Activated CD4-positive, CD25-positive, alpha-beta regulatory T cell (primary cell): ENCODE data around the gene FFAR4.
"Not testable (repeated sequence)": the region's sequence is repeated elsewhere in the genome, so short reads cannot be mapped to it uniquely, and the experiment has no call there.

Experiments used
- DNase-seq, 4 experiments: peaks; one replicate each; lab custom pipeline; 2025; lab: John Stamatoyannopoulos, UW

The FFAR4 gene

DNA sequence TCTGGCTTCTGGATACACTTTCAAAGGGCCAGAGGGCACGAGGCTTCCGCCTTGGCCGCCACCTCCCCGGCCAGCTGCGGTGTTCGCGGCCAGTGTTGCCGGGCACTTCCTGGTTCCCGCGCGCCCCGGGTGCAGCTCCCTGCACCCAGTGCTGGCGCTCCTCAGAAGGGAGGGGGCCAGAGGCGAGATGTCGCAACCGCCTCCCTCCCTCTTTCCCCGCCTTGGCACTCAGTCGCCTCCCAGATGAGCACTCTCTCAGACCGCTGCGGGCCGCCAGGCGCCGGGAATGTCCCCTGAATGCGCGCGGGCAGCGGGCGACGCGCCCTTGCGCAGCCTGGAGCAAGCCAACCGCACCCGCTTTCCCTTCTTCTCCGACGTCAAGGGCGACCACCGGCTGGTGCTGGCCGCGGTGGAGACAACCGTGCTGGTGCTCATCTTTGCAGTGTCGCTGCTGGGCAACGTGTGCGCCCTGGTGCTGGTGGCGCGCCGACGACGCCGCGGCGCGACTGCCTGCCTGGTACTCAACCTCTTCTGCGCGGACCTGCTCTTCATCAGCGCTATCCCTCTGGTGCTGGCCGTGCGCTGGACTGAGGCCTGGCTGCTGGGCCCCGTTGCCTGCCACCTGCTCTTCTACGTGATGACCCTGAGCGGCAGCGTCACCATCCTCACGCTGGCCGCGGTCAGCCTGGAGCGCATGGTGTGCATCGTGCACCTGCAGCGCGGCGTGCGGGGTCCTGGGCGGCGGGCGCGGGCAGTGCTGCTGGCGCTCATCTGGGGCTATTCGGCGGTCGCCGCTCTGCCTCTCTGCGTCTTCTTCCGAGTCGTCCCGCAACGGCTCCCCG is at the start of gene FFAR4:
Gene FFAR4 (plus strand): TSS at position 231 of the 842 bp plus-strand sequence. CDS start 56 bp downstream, at position 287.
- DNase-seq, result no peak

DNA sequence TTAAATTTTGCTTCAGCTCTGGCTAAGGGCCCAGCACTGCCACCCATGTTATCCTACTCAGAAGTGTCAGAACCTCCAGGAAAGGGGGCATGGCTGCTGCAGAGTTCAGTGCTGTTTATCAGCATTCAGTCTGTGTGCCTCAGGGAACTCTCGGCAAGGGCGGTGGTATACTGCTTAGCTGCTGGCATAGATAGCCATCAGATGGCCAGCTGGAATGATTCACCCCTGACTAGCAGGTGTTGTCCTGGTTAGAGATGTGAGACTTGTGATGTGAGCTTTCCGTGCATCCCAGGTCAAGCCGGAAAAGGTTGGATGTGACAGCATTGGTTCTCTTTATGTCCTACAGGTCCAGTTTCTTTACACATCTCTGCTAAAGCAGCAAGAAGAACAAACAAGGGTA is 47.9 kb upstream of the FFAR4 start:
- DNase-seq, result no peak

DNA sequence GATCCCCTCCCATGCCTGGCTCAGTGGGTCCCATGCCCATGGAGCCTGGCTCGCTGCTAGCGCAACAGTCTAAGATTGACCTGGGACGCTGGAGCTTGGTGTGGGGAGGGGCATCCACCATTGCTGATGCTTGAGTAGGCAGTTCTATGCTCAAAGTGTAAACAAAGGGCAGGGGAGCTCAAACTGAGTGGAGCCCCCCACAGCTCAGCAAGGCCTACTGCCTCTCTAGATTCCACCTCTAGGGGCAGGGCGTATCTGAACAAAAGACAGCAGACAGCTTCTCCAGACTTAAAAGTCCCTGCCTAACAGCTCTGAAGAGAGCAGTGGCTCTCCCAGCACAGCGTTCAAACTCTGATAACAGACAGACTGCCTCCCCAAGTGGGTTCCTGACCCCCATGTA is 31.2 kb upstream of the FFAR4 start:
- no peak for DNase-seq

DNA sequence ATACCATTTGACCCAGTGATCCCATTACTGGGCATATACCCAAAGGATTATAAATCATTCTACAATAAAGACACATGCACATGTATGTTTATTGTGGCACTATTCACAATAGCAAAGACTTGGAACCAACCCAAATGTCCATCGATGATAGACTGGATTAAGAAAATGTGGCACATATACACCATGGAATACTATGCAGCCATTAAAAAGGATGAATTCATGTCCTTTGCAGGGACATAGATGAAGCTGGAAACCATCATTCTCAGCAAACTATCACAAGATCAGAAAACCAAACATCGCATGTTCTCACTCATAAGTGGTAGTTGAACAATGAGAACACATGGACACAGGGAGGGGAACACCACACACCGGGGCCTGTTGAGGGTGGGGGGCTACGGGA is 25.6 kb upstream of the FFAR4 start:
- not testable (repeated sequence) for DNase-seq

DNA sequence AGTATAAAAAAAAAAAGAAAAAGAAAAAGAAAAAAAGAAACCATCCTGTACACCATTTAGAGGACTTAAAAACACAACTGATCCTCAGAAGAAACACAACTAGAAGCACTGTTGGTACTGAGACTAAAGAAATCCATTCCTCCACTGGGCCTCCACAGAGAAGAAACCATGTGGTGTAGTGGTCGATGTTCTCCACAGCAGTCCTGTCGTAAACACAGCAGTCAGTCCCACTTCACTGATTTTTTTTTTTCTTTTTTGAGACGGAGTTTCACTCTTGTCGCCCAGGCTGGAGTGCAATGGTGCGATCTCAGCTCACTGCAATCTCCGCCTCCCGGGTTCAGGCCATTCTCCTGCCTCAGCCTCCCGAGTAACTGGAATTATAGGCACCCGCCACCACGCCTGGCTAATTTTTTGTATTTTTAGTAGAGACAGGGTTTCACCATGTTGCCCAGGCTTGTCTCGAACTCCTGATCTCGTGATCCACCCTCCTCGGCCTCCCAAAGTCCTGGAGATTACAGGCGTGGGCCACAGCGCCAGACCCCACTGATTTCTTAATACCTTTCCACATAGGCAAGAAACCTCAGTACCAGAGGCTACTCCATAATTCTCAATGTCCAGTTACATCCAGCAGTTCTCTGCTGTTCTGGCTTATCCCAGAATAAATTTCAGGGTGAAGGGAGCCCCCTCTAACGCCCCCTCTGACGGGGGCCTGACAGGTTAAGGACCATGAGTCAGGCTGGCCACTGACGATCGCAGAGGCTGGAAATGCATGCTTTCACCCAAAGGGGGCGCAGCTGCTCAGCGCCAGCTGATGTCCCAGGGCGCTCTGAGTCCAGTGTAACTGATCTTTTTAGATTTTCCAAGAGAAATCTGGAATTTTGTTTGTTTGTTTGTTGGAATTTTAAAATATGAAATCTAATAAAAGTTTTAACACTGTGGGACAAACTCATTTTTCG is 24.8 kb upstream of the FFAR4 start:
- no peak for DNase-seq

DNA sequence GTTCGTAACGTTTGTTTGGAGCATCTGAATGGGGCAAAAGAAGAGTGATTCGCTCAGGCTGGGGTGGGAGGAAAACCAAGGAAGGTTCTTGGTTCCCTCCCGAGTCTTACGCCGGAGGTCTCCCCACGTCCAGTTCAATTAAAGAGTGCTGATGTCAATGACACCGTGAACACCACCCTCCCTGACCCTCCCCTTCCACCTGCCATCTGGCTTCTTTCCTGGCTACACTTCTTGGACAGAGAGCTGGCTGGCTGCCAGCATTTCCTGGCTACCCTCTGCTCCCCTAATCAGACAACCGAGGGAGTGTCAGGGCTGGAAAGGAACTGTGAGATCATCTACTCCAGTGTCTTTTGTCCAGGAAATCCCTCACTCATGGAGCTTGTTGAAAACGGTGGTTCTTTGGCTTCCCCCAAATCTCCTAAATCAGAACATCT is 24.1 kb upstream of the FFAR4 start:
- no peak for DNase-seq

DNA sequence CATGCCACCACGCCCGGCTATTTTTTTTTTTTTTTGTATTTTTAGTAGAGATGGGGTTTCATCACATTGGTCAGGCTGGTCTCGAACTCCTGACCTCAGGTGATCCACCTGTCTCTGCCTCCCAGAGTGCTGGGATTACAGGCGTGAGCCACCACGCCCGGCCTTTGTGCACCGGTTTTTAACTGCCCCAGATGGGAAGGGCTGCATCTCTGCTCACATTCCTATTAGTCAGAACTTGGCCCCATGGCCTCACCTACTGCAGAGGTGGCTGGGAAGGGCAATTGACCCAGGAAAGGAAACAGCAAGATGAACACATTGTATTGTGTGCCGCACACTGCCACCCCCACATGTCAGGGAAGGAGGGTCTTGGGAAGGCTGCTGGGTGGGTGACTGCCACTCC is 19.5 kb upstream of the FFAR4 start:
- not testable (repeated sequence) for DNase-seq

DNA sequence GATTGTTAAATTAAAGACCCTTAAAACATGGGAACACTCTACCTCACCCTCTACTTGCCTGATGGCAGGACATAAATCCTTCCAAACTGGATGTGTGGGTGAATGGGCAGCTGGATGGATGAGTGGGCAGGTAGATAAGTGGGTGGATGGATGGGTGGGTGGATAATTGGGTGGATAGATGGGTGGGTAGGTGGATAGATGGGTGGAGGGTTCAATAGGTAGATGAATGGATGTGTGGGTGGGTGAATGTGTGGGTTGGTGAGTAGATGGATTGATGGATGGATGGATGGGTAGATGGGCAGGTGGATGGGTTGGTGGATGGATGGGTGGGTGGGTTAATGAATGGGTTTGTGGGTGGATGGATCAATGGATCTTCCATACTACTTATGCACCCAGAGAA is 18.9 kb upstream of the FFAR4 start:
- no peak for DNase-seq

DNA sequence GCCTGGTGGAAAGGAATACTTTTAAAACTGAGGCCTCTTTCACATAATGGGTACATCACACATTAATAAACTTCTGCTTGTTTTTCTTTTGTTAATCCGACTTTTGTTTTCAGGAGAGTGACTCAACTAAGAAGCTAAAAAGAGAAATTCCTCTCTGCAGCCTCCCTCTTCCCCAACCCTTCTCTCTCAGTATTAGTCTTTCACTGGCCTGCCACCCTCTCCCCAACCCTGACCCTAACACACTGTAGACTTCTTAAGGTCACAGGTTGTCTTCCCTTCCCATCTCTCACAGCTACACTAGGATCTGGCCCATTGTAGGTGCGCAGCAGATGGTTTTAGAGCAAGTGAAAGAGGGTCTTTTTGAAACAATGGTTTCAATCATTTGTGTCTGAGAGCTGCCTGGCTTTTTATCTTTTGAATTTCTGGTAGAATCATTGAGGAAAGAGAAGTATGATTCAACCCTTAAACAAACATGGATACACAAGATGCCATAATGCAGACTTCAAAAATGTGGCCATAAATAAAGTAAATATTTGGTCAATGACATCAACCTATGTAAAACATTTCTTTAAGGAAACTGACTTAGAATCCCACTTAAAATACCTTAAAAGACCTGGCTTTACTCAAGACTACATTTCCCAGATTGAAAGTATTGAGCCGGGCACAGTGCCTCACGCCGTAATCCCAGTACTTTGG is 17.9 kb upstream of the FFAR4 start:
- DNase-seq, result no peak

DNA sequence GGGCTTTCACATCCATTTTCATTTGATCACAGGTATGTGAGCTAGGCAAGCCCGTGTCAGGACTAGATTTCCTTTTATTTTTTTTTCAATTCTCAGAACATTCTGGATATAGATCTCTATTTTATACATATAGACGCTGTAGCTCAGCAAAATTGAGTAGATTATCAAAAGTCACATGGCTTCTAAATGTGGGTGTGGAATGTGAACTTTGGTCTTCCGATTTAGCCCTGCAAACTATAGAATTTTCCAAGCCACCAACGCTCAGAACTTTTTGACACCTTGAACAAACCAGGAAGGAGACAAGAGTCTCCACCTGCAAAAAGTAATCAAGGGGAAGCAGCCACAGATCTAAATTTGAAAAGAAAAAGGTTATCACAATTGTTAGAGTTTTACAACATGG is 15.9 kb upstream of the FFAR4 start:
- DNase-seq, result no peak

DNA sequence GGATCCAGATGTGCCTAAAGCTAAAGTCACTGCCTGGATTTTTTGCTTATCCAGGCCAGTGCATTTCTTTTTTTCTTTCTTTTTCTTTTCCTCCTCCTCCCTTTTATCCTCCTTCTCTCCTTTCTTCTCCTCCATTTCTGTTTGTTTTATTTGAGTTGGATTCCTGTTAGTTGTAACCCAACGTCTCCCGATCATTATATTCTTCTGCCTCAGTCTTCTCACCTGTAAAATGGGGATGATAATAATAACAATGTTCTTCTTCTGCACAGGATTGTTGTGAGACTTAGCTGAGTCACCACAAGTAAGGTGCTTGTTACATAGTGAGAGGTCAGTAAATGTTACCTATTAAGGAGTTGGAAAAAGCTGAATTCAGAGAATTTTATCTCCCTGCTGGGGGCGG is 13.7 kb upstream of the FFAR4 start:
- no peak for DNase-seq

DNA sequence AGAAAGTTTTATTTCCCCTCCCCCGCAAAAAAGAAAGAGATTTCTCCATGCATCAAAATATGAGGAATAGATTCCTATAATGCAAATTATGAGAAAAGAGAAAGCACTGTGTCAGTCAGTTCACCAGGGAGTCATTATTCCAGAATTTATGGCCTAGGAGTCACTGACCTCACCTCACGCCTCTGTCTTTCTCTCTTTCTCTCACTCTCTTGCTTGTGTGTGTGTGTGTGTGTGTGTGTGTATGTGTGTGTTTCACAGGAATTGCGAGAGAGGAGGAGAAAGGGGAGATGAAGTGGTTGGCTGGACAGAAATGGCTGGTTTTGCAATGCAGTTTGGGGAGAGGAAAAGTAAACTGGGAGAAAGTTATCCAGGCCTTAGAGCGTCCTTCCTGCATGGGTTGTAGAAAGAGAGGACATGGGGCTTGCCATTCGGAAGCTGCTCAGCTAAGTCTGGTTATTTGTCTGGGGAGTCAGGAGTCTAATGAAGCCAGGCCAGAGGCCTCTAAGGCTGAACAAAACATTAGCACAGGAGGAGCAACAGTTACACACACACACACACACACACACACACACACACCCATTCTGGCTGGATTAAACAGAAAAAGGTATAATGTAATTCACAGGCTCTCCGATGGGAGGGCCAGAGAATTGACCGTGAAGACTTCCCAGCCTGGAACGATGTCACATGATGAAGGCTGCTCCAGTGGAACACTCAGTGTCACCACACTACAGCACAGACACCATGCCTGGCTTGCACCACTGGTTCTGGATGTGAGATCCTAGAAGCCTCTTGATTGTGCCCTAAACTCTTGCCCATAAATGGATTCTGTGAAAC is 12.8 kb upstream of the FFAR4 start:
- DNase-seq, result no peak

DNA sequence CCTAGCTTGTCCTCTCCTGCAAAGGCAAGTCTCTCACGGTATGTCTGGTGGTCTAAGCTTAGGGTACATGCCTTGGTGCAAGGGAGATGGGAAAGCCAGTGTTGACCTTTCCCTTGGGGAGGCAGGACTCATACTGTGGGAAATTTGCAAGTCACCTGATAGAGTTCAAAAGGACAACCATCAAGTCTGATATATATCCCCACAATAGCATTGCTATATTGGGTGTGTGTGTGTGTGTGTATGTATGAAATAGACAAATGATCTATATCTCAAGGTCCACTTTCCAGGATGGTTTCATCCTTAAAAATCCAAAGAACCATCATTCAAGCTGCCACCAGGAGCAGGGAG is 12.2 kb upstream of the FFAR4 start:
- no peak for DNase-seq

DNA sequence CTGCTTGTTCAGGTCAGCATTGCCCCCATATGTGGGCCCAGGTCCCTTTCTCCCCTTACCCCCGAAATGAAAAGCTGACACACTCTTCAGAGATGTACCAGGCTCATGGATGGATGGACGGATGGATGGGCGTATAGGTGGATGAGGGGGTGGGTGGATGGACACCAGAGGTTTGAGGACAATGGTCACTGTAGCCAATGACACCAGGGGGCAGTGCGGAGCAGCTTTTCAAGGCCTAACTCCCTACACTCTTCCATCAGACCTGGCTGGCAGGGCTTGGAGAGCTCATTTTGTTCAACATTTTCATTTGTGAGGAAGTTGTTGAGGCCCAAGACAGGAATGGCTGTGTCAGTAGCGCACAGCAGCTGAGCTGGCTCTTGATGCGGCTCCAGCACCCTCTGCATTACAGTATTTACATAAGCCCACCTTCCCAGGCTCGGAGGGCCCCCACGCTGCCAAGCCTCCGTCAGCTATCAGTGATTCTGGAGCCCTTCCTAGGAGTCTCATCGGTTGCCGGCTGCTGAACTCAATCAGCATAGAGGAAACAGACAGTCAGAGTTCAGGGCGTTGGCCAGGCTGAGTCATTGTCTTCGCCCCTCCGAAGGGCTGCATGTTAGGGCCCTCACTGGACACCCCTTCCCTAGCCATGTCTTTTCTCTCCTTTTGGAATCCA is 11.6 kb upstream of the FFAR4 start:
- peak in 1 of 4 experiments; percentile 23 for DNase-seq

DNA sequence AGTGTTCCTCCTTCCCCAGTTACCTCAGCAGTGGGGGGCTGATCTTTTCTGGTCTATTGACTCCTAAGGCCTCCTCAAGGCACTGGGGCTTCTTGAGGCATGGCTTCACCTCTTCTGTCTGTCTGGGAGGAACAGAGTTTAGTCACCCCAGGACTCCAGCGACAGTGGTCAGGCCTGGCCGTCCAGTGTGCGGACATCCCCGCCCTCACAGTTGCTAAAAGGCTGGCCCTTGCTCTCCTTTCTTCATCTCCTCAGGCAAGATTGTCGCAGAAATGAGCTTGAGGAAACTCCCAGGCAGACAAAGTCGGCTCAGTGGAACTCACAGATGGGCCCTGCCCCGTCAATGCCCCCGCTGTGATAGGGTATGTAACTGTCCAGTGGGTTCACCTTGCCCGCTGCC is 7.0 kb upstream of the FFAR4 start:
- DNase-seq, result no peak

DNA sequence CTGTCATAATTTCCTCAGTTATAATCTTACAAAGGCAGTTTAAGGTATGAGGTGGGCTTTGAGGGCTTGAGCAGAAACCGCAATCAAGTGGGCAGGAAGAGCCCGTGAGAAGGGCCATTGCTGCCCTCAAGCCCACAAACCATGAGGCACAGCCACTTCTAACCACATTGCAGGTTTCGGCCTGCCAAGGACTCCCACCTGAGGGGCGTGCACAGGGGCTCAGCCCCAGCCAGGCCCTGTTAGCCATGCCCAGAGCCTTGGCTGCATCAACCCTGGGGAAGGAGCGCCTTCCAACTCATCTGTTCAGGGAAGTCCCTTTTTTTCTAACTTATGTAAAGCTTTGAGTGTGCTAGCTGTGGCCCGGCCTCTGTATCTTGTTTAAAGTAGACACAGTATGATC is 5.9 kb upstream of the FFAR4 start:
- DNase-seq, result no peak

DNA sequence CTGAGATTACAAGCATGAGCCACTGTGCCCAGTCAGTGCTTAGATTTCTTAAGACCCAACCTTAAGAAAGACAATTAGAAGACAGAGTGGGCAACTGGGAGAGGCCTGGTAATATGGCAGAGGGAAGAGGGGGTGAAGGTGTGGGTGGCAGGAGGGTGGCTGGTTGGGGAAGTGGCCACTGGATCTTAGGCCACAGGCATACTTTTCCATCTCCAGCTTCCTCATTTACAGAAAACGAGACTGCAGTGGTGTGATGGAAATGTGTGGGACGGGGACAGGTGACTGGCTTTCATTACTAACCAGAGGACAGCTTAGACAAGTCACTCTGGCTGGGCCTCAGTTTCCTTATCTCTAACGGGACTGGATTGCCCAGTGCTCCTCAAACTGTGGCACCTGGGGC is 1.0 kb upstream of the FFAR4 start:
- DNase-seq, result no peak

DNA sequence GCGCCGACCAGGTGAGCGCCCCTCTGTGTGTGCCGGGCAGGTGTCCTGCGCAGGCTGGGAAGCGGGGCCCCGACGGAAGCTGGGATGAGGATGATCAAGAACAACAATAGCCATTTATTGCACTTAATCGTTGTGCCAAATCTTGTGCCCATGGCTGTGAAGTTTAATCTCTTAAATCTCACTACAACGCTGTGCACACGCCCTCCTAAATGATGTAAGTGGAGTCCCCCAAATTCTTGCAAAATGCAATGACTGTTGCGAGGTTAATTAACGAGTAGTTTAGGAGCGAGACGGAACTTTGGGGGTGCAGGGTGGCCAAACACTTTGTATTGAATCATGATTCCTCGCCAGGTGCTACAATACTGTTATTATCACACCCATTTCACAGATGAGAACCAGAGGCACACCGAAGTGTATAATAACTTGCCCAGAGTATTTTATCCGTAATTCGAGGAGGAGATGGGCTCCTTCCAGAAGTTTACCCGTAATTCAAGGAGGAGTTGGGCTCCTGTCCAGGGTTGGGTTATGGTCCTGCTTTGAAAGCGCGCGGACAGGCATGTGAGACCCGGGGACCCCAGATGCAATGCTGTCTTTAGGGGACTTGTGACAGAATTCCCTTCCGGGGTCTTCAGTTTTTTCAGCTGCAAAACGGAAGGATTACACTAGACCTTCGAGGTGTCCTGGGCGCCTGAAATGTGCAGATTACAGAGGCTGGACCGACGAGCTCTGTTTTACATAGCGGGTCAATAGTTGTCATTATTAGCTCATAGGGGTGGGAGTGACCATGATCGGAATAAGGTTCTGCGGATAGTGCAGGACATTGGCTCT is 1.0 kb downstream of the FFAR4 start:
- DNase-seq, result no peak

DNA sequence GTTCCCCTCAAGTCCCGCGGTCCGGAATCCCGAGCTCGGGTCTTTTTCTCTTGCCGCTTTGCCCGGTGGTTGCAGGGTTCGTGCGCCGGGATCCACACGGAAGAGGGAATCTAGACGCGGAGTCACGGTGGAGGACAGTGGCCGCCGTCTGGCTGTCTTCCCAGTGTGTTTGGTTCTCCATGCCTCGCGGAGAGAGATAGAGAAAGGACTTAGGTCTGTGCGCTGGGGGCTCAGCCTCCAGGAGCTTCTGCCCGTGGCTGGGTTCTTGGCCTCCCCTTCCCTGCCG is 1.6 kb downstream of the FFAR4 start:
- DNase-seq, result no peak

DNA sequence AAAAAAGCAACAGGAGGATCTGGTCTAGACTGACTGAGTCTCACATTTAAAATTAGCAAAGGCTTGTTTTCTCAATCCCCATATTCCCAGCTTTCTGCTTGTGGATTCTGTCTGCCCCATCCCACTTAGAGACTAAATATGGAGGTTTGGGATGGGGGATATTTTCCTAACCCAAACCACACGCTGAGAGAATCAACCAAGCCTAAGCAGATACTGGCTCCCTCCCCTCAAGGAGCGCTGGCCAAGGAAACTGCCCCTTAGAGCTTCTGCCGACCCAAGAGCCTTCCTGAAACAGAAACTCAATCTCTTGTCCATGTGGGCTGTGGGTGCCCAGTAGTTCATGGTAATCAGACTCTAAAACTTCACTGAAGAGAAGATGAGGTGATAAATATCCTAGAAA is 3.9 kb downstream of the FFAR4 start:
- no peak for DNase-seq
